Testis (tissue), 2 donors: ENCODE data around the gene MANF.

Experiments
- CTCF ChIP-seq, 3 experiments: fragments of 450-650 bp in 2 of 3; fragments of 200-600 bp in 1 of 3; sonication (generic) in 1 of 3; IDR thresholded peaks; one replicate each; pipeline ENCODE4 v1.5.1; 2016 to 2019; ENCODE audit warnings: antibody characterized with exemption in 3 of 3, mild to moderate bottlenecking in 2 of 3, moderate library complexity in 1 of 3
- POLR2A ChIP-seq: fragments of 450-650 bp; IDR thresholded peaks from one replicate; pipeline ENCODE4 v1.6.1; 2017; ENCODE audit warnings: antibody characterized with exemption, mild to moderate bottlenecking, moderate library complexity

DNA sequence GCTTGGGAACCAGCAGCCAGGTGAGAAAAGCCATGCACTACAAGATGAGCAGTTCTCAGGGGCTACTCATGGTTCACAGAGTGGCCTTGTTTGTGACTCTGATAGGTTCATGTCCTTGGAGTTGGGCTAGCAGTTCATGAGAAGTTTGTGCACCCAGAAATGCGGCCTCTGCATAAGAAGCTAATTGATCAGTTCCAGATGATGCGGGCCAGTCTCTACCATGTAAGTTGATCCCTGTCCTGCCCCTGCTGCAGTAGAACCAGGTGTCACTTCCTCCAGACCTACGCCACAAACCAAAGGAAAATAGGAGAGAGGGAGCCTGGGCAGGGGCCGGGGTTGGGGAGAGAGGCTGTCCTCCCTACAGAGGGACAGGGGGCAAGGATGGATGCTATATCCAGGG, 27.2 kb upstream of the MANF start:
- TF ChIP-seq CTCF (IDR thresholded peaks at IDR 0.05) (no peak), POLR2A (no peak)
